GM19372 (cell line): ENCODE data around the gene TNIP1.

Experiments used
- ATAC-seq: cut with Tn5 transposase; IDR thresholded peaks from one replicate; pipeline ENCODE4 v1.9.1; 2021; ENCODE audit warnings: mild to moderate bottlenecking, low read depth, moderate library complexity; ENCODE audit not compliant: unreplicated experiment

TNIP1 gene

DNA sequence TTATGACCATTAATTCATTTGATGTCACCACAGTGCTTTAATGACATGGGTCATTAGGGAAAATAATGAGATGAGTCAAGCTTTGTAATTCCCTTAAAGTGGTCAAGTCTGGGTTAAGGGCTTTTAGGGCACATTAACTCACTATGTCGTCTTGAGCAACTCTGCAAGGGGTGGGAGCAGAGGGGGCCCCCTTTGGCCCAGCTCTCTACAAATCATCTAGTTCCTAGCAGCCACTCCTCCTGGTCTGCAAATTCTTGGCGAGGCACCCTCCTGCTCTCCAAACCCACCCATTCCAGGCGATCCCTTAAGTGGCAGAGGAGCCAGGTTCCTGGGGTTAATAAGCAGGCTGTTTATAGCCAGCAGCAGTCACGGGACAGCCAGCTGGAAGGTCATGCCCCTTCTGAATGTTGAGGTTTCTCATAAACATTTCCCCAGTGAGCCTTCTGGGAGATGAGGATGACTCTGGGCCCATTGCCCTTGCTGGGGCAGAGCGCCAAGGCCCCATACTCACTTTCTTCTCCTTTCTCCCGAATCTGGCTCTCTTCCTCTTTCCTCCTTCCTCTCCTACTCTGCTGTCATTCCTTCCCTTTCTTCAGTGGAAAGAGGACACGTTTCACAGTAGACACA is 74.8 kb downstream of the TNIP1 start:
- ATAC-seq, result no peak

GRCh38 chr5:151005187-151005949 is 75.5 kb downstream of the TNIP1 start:
- no peak for ATAC-seq

DNA sequence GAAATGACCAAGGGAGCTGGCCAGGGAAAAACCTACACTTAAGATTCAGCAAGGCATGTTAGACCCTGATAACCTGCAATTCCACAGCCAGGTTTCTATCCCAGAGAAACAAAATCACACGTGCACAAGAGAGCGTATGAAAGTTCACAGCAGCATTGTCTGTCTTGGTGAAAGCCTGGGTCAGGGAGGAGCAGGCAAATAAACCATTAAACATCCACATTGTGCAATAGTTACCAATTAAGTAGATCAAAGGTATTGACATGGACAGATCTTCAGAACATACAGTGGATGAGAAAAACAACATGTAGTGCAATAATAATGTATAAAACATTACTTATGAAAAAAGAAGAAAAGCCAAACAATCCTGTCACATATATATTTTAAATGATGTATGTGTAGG is 76.3 kb downstream of the TNIP1 start:
- no peak for ATAC-seq

GRCh38 chr5:151003503-151003860 is 77.4 kb downstream of the TNIP1 start:
- ATAC-seq, result no peak

GRCh38 chr5:151002681-151003502 is 77.9 kb downstream of the TNIP1 start:
- ATAC-seq, result no peak

GRCh38 chr5:151002250-151002649 is 78.6 kb downstream of the TNIP1 start:
- ATAC-seq, result no peak

GRCh38 chr5:151001436-151001835 is 79.4 kb downstream of the TNIP1 start:
- ATAC-seq, result no peak

- no peak for ATAC-seq
These were observed 81.0 kb downstream of the TNIP1 start for GRCh38 chr5:150999704-151000442.

GRCh38 chr5:150993826-150994412 is 86.9 kb downstream of the TNIP1 start:
- no peak for ATAC-seq

DNA sequence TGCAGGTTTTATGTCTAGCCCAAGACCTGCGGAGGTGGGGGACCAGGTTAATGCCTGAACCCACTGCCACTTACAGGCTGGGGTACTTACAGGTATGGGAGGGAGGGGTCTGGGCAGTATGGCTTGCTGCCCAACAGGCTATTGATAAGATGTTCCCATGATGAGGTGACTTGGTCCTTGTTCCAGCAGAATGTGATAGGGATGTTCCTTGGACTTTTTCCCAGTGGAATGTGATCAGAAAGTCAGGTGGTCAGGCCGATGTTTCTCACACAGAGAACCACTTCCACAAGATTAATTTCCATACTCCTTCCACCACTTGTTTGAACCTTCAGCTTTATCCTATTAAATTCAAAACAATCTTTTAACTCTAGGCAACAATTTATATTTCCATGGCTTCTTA is 87.4 kb downstream of the TNIP1 start:
- no peak for ATAC-seq

DNA sequence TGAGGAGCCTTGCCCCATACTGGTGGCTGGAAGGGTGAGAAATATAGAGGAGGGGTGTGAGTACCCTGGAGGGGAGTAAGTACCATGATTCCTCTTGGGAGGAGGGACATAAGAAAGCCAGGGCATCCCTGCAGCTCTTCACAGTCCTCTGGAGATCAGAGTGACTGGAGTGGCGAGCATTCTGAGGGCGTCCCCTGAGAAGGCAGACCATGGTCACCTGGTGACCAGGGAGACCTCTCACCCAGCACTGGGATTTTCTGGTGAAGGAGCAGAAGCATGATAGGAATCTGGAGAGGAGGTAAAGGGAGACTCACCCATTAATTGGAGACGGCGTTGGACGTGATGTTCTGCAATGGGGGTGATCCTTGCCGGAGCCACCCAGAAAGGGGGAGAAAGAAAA is 88.1 kb downstream of the TNIP1 start:
- ATAC-seq, result no peak

- no peak for ATAC-seq
These were observed 91.1 kb downstream of the TNIP1 start for GRCh38 chr5:150989695-150990094.

GRCh38 chr5:150987746-150988145 is 93.1 kb downstream of the TNIP1 start:
- no peak for ATAC-seq
